A549 treated with AZD9567 at 1 μM for 4 hours (cell line): Measurements from ENCODE around the gene SPTAN1. TPM values are rescaled to one million over a fixed set of nuclear protein-coding genes. Genes with fewer than 3 reads are reported as not detected.

ENCODE experiments used
- total RNA-seq: library from RNA; stranded (reverse); fragments of 200-300 nt; extraction: Qiagen RNA extraction; gene quantifications from 5 replicates; pipeline ENCODE4 v1.2.3, GENCODE V29; 2022; ENCODE audit not compliant: insufficient read depth

The SPTAN1 gene
- total RNA-seq: 137 to 174 TPM (median 162 TPM) in 5 replicates

DNA sequence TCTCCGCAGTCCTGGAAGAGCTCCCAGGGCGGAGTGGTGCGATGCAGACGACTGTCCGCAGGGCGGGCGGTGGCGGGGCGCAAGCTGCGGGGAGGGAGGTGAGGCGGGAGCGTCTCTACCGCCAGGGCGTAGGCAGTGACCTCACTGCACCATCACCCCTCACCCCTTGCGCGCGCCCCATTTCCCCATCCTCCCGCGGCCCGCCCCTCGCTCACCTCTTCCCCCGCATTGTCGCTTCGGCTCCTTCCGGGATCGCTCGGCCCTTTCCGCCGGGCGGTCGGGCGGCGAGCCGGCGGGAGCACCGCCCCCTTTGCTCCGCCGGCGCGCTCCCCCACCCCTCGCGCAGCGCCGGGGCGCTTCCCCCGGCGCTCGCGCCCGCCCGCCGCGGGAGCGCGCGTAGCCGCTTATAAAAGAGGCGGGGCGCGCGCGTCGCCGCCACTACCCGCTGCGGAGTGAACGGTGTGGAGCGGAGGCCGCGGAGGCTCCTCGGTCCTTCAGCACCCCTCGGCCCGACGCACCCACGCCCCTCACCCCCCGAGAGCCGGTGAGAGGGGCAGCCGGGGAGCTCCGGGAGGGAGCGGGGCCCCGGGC lies at the start of gene SPTAN1:
TSS of gene SPTAN1 (plus strand) at position 435 of the 591 bp plus-strand sequence. CDS start 14,154 bp downstream, outside the sequence.

GRCh38 chr9:128504485-128505413 lies 47.6 kb upstream of the SPTAN1 start, which contains the start of gene GLE1:
GLE1 (plus strand) TSS chr9:128504719; CDS start chr9:128504806, 87 bp downstream.

DNA sequence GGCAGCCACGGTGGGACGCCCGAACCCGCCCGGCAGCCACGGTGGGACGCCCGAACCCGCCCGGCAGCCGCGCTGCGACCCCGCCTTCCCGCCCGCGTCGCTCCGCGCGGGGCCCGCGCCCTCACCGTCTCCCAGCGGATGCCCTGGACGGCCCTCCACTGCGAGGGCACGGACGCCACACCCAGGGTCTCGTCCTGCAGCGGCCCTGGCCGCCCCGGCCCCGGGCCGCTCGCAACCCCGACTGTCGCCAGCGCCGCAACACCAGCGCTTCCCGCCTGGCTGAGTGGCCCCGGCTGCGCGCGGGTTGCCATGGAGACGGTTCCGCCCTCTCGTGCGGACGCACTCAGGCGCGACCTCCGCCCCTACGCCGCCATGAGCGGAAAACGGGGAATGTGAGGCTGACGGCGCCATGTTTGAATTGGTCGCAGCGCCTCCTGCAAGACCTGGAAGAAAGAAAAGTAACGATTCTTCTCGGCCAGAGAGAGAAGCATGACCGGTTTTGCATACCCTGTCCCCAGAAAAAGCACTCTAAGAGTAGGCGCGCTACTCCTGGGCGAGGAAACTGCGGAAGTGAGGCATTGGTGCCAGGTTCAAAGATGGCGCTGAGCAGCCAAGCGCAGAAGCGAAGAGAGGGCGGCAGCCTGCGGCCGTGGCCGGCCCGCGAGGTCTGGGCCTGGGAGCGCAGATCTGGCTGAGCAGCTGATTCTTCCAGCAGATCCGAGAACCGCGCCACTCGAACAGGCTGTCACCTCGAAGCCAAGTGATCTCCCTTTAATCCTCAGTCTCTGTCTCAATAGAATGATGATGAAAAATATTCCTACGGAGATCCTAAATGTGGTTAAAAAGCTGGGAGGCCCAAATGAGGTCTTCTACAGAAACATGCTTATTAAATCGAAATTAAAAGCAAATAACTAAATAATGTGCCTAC lies 104.3 kb downstream of the SPTAN1 start, which contains the start of gene DYNC2I2:
TSS of gene DYNC2I2 (minus strand) at position 432 of the 928 bp plus-strand sequence. CDS start at position 311, 121 bp downstream.

Other genes with a start within 250 kb of the SPTAN1 start
- gene TRUB2, start 230.1 kb upstream of the SPTAN1 start, total RNA-seq: 35.5 to 51.7 TPM (median 48.0 TPM) in 5 replicates
- 57.5 to 66.0 TPM (median 60.2 TPM) in 5 replicates for gene COQ4, start 229.7 kb upstream of the SPTAN1 start, total RNA-seq
- 37.7 to 51.0 TPM (median 46.1 TPM) in 5 replicates for gene SLC27A4, start 212.1 kb upstream of the SPTAN1 start, total RNA-seq
- gene URM1, start 181.2 kb upstream of the SPTAN1 start, total RNA-seq: 77.4 to 87.0 TPM (median 80.7 TPM) in 5 replicates
- gene CERCAM, start 131.7 kb upstream of the SPTAN1 start, total RNA-seq: 36.6 to 40.1 TPM (median 37.5 TPM) in 5 replicates
- gene ODF2, start 96.6 kb upstream of the SPTAN1 start, total RNA-seq: 26.3 to 30.4 TPM (median 27.3 TPM) in 5 replicates
- 30.0 to 35.5 TPM (median 30.7 TPM) in 5 replicates for gene GLE1, start 47.9 kb upstream of the SPTAN1 start, total RNA-seq
- gene DYNC2I2, start 104.3 kb downstream of the SPTAN1 start, total RNA-seq: 97.1 to 147 TPM (median 136 TPM) in 5 replicates
- 386 to 554 TPM (median 400 TPM) in 5 replicates for gene SET, start 136.6 kb downstream of the SPTAN1 start, total RNA-seq
- gene PKN3, start 149.9 kb downstream of the SPTAN1 start, total RNA-seq: 11.4 to 17.0 TPM (median 15.6 TPM) in 5 replicates
- gene ZDHHC12, start 171.5 kb downstream of the SPTAN1 start, total RNA-seq: 53.6 to 103 TPM (median 94.4 TPM) in 5 replicates
- 15.0 to 17.6 TPM (median 16.3 TPM) in 5 replicates for gene ZER1, start 219.3 kb downstream of the SPTAN1 start, total RNA-seq
- gene TBC1D13, start 234.7 kb downstream of the SPTAN1 start, total RNA-seq: 16.8 to 21.5 TPM (median 21.0 TPM) in 5 replicates